ENCODE measurements around the gene LIX1L. TPM values are rescaled to one million over a fixed set of nuclear protein-coding genes. Genes with fewer than 3 reads are reported as not detected.

The LIX1L gene
- total and polyA plus RNA-seq, 2 donors (not counting 1 experiment from before 2014, with no cell fraction given): 14.4 to 31.7 TPM

- Mint-ChIP-seq H3K4me1 (peaks cover 70% of the 10 kb centered on the region), H3K27me3 (no peaks in the 10 kb centered on the region), H3K4me3 (peak overlapping the region; percentile 99), H3K27ac (peak overlapping the region; percentile 97), H3K9me3 (ENCODE audit: insufficient read depth) (no peaks in the 10 kb centered on the region)
- Histone ChIP-seq H3K4me2 (replicated peaks; ENCODE audit: low read depth, low read length, poor library complexity, severe bottlenecking) (peak overlapping the region; percentile 89), H3K4me3 (ENCODE audit: control extremely low read depth in 1 of 5, extremely low read depth in 1 of 5, insufficient read depth in 1 of 5, low read depth in 2 of 5, low read length in 4 of 5) (peak overlapping the region; percentile 61 to 86 (median 72)), H3K9ac (ENCODE audit: low read length) (peak overlapping the region; percentile 77), H3K4me1 (ENCODE audit: control insufficient read depth in 2 of 2, insufficient read depth in 2 of 2, low read length in 2 of 2) (peaks cover 45 to 66% of the 10 kb centered on the region in 2 donors), H3K36me3 (replicated peaks in 1 of 2; ENCODE audit: control extremely low read depth in 1 of 2, control insufficient read depth in 1 of 2, extremely low read depth in 1 of 2, insufficient read depth in 2 of 2, low read length in 1 of 2) (peaks cover 0 to under 1% of the 10 kb centered on the region in 2 experiments), H3K27me3 (replicated peaks in 1 of 4; ENCODE audit: control extremely low read depth in 1 of 4, control insufficient read depth in 3 of 4, insufficient read depth in 4 of 4, low read length in 3 of 4) (no peaks in the 10 kb centered on the region), H4K20me1 (ENCODE audit: control insufficient read depth, insufficient read depth, low read length, poor library complexity, severe bottlenecking) (no peaks in the 10 kb centered on the region), H3K9me3 (ENCODE audit: control extremely low read depth in 1 of 3, control insufficient read depth in 2 of 3, insufficient read depth in 1 of 3, low read length in 2 of 3) (peaks cover 0 to 5% (median 4%) of the 10 kb centered on the region in 3 donors), H2AFZ (ENCODE audit: insufficient read depth, low read depth, low read length, poor library complexity, severe bottlenecking) (peak overlapping the region; percentile 89), H3K27ac (ENCODE audit: low read length in 2 of 2) (no peak overlapping the region), H3K79me2 (ENCODE audit: control insufficient read depth, insufficient read depth, low read length) (peaks cover 55% of the 10 kb centered on the region)
- CTCF ChIA-PET: interaction anchor here (1.1 to 5.6 kb wide), 6 partner anchors 9 to 117 kb away, joined by 3 to 82 read pairs (median 7); partner anchors contain the start of genes ITGA10 and NUDT17
- intact Hi-C loops (cut with micrococcal nuclease): no loop called here
- POLR2A ChIA-PET: interaction anchor here (0.6 to 3.5 kb wide), 8 partner anchors 17 to 1579 kb away, joined by 3 to 43 read pairs (median 4); partner anchors contain the start of genes BCL9, PEX11B, PIAS3 and RBM8A
- ATAC-seq (ENCODE audit: low read depth) (no peak), DNase-seq (peak; percentile 57)
- TF ChIP-seq, protein P1, sequence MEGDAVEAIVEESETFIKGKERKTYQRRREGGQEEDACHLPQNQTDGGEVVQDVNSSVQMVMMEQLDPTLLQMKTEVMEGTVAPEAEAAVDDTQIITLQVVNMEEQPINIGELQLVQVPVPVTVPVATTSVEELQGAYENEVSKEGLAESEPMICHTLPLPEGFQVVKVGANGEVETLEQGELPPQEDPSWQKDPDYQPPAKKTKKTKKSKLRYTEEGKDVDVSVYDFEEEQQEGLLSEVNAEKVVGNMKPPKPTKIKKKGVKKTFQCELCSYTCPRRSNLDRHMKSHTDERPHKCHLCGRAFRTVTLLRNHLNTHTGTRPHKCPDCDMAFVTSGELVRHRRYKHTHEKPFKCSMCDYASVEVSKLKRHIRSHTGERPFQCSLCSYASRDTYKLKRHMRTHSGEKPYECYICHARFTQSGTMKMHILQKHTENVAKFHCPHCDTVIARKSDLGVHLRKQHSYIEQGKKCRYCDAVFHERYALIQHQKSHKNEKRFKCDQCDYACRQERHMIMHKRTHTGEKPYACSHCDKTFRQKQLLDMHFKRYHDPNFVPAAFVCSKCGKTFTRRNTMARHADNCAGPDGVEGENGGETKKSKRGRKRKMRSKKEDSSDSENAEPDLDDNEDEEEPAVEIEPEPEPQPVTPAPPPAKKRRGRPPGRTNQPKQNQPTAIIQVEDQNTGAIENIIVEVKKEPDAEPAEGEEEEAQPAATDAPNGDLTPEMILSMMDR (IDR thresholded peaks at IDR 0.05): no peak
- TF ChIP-seq EZH2 (IDR thresholded peaks at IDR 0.05; ENCODE audit: borderline replicate concordance, insufficient read depth, low read depth, low read length, poor library complexity, severe bottlenecking): no peak
- 5% methylated on average over 15 of the region's 36 CpGs for WGBS (ENCODE audit: insufficient coverage)
Observed at GRCh38 chr1:145962157-145963102, 4.6 kb upstream of the LIX1L start.
